GM18499 (cell line): ENCODE data around the gene ELMOD1.

Experiments
- ATAC-seq: cut with Tn5 transposase; IDR thresholded peaks from one replicate; pipeline ENCODE4 v1.9.1; 2021; ENCODE audit warnings: moderate number of reproducible peaks; ENCODE audit not compliant: insufficient read depth, unreplicated experiment

The ELMOD1 gene

DNA sequence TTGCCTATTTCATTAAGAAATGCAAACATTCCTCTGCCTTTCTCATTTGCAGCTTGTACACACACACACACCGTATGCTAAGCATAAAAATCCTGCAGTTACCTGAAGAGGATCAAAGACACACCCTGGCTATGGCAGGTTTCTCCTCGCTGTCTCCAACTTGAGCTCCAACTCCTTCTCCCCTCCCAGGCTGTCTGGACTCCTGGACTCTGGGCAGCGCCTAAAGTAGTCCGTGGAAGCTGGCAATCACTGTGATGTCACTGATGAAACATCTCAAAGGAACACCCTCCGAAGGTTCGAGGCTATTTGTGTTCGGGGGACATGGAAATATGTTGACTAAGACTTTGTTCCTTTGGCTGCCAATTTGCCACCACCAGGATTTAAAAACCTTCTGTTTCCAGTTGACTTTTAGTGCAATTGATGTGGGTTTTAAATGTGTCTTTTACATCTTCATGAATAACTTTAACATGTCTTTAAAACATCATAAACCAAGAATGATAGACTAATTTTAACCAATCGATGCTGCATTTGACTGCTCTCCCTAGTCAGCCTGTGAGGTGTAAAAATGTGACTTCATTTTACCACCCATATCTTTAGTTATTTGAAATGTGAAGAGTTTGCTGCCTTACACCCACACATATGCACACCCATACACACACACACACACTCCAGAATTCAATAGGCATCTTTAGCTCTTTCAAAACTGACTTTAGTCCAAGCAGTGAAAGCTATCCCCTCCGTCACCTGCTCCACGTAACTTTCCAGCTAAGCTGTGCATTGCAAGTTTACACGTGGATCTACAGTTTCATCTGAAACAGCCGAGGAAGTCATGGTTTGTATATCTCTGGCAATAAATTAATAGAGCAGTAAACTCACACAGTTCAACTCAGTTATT, 121.2 kb downstream of the ELMOD1 start, which contains the start of gene SLN:
TSS of gene SLN (minus strand) at position 196 of the 895 bp plus-strand sequence.
- ATAC-seq, result no peak

DNA sequence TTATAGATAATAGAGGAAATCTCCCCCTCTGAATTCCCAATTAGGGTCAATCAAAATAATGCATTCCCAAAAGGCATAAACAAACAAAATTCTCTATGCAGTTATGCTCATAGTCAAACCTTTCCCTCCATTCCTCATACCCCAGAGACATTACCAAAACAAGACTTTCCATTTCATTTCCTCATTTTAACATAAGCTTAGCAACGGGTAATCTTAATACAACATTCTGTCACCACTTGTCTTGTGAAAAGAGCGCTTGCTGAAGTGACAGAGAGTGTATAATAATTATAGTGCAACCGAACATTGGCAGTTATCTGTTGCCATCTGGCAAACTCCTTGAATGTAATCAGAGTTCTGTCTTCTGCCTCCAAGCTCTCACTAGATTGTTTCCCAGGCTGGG, 122.1 kb downstream of the ELMOD1 start:
- ATAC-seq, result no peak
